Endodermal cell (in vitro differentiated cells): ENCODE data around the gene FURIN. TPM values are rescaled to one million over a fixed set of nuclear protein-coding genes. Genes with fewer than 3 reads are reported as not detected.

Experiments used
- DNase-seq: peaks from one replicate; pipeline ENCODE4 v3.0.0-alpha.2; 2017
- H3K27ac ChIP-seq: 2 replicates; pipeline ENCODE4 v1.5.1; 2013; ENCODE audit warnings: mild to moderate bottlenecking, low read depth, low read length, moderate library complexity
- H3K27me3 ChIP-seq: 2 replicates; pipeline ENCODE4 v1.6.1; 2013; ENCODE audit warnings: mild to moderate bottlenecking, low read length, moderate library complexity; ENCODE audit not compliant: insufficient read depth, control insufficient read depth, poor library complexity, severe bottlenecking
- H3K36me3 ChIP-seq: 2 replicates; pipeline ENCODE4 v1.7.0; 2013; ENCODE audit warnings: mild to moderate bottlenecking, low read length, moderate library complexity; ENCODE audit not compliant: control insufficient read depth, insufficient read depth
- H3K4me1 ChIP-seq: one replicate; pipeline ENCODE4 v1.7.0; 2013; ENCODE audit warnings: low read length; ENCODE audit not compliant: control insufficient read depth, insufficient read depth
- H3K4me3 ChIP-seq: 2 replicates; pipeline ENCODE4 v1.5.1; 2013; ENCODE audit warnings: mild to moderate bottlenecking, low read length, moderate library complexity
- H3K9ac ChIP-seq: 2 replicates; pipeline ENCODE4 v1.6.1; 2013; ENCODE audit warnings: mild to moderate bottlenecking, low read length, moderate library complexity; ENCODE audit not compliant: poor library complexity, severe bottlenecking; ENCODE audit errors: extremely low read depth
- H3K9me3 ChIP-seq: 2 replicates; pipeline ENCODE4 v1.6.1; 2013; ENCODE audit warnings: mild to moderate bottlenecking, low read length, moderate library complexity; ENCODE audit not compliant: control insufficient read depth
- H3K27ac Mint-ChIP-seq: 2 replicates; pipeline ENCODE4 v1.8.0; 2020; ENCODE audit warnings: mixed read lengths
- H3K27me3 Mint-ChIP-seq: 2 replicates; pipeline ENCODE4 v1.8.0; 2021; ENCODE audit warnings: mild to moderate bottlenecking, mixed read lengths; ENCODE audit not compliant: insufficient read depth
- H3K36me3 Mint-ChIP-seq: 2 replicates; pipeline ENCODE4 v1.8.0; 2020; ENCODE audit warnings: low read depth, mixed read lengths
- H3K4me1 Mint-ChIP-seq: 2 replicates; pipeline ENCODE4 v1.8.0; 2020; ENCODE audit warnings: mixed read lengths
- H3K4me3 Mint-ChIP-seq: 2 replicates; pipeline ENCODE4 v1.8.0; 2020; ENCODE audit warnings: mild to moderate bottlenecking, moderate library complexity, mixed read lengths
- H3K9me3 Mint-ChIP-seq: 2 replicates; pipeline ENCODE4 v1.8.0; 2020; ENCODE audit warnings: mild to moderate bottlenecking, mixed read lengths
- WGBS, 2 experiments: methylation state at CpG; one replicate each; pipeline versions ENCODE4 v1.1.5 to v1.1.7; 2013; ENCODE audit warnings: missing lambda C conversion rate in 2 of 2, mixed read lengths in 1 of 2; ENCODE audit not compliant: insufficient coverage in 1 of 2, insufficient read length in 1 of 2; 5-methylcytosine and 5-hydroxymethylcytosine counted together
- total RNA-seq, 2 donors: library from RNA; stranded (reverse); fragmentation: NEBNext Ultra II Directional in 1 of 2; extraction: Animal tissue kit (Norgen Biotek cat#: 25700) in 1 of 2; gene quantifications; 2 replicates in 1 of 2; 3 replicates in 1 of 2; pipeline ENCODE4 v1.2.1, GENCODE V29; 2021
- TF ChIP-seq, protein P1 (sequence below): fragments of 200-600 bp; sonication (generic); conservative IDR thresholded peaks from 2 replicates; pipeline ENCODE4 v1.5.0; 2021; ENCODE audit warnings: antibody characterized with exemption, mild to moderate bottlenecking

The FURIN gene
- total RNA-seq, 2 donors from 2014 or later: 96.3 to 108 TPM

DNA sequence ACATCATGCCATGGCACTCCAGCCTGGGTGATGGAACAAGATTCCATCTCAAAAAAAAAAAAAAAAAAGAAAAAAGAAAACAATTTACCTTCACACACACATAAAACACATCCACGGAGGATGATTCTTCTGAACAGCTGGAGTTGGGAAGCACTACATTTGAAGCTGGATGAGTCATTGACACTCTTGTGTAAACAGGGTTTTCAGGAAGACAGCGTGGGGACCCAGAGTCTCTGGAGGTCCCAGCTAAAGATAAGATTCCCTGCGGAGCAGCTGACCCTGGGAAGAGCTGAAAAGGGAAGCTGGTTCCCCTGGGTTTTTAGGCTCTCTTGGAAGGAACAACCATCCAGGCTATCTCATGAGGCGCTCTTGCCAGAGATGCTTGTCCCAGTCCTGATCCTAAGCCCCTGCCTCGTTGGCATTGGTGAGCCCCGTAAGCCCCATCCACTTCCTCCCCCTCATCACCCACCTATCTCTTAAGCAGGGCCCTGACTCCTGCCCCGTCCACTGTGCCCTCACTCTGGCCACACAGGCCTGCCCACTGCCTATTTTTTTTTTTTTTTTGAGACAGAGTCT is 32.0 kb upstream of the FURIN start:
- peak; percentile 80 for DNase-seq
- Histone ChIP-seq H3K4me1 (peaks cover 5% of the 10 kb centered on the region), H3K4me3 (no peak overlapping the region), H3K36me3 (no peaks in the 10 kb centered on the region), H3K9ac (no peak overlapping the region), H3K27me3 (no peaks in the 10 kb centered on the region), H3K27ac (no peak overlapping the region), H3K9me3 (no peaks in the 10 kb centered on the region)
- Mint-ChIP-seq H3K27me3 (no peaks in the 10 kb centered on the region), H3K4me3 (no peak overlapping the region), H3K4me1 (peaks cover 16% of the 10 kb centered on the region), H3K27ac (peak overlapping the region; percentile 55), H3K36me3 (no peaks in the 10 kb centered on the region), H3K9me3 (no peaks in the 10 kb centered on the region)
- TF ChIP-seq, protein P1, sequence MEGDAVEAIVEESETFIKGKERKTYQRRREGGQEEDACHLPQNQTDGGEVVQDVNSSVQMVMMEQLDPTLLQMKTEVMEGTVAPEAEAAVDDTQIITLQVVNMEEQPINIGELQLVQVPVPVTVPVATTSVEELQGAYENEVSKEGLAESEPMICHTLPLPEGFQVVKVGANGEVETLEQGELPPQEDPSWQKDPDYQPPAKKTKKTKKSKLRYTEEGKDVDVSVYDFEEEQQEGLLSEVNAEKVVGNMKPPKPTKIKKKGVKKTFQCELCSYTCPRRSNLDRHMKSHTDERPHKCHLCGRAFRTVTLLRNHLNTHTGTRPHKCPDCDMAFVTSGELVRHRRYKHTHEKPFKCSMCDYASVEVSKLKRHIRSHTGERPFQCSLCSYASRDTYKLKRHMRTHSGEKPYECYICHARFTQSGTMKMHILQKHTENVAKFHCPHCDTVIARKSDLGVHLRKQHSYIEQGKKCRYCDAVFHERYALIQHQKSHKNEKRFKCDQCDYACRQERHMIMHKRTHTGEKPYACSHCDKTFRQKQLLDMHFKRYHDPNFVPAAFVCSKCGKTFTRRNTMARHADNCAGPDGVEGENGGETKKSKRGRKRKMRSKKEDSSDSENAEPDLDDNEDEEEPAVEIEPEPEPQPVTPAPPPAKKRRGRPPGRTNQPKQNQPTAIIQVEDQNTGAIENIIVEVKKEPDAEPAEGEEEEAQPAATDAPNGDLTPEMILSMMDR: no peak
- 71 to 78% methylated on average over 5 to 7 of the region's 7 CpGs for WGBS, 2 experiments

DNA sequence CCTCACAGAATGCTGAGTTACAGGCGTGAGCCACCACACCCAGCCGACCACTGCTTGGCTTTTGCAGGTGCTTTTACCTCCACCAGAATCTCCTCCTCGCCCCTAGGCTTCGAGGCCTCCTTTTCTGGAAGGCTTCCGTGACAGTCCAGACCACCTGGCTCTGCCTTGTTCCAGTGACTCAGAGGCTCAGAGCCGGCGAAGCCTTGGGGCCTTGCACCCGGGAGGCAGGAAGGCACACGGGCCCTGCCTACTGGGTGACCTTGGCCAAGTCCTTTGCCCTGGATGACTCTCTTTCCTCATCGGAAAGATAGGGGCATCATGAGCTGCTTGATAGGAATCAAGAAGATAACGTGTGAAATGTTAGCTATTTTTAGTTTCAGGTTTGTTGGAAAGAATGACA is 31.3 kb upstream of the FURIN start:
- peak overlapping the region; percentile 55 for H3K27ac Mint-ChIP-seq
- no peaks in the 10 kb centered on the region for H3K9me3 Mint-ChIP-seq
- 93 to 100% methylated on average over 7 to 11 of the region's 11 CpGs for WGBS, 2 experiments
- DNase-seq: no peak
- no peak overlapping the region for H3K9ac ChIP-seq
- peaks cover 5% of the 10 kb centered on the region for H3K4me1 ChIP-seq
- TF ChIP-seq, protein P1: no peak
- no peaks in the 10 kb centered on the region for H3K9me3 ChIP-seq
- H3K36me3 ChIP-seq: no peaks in the 10 kb centered on the region
- H3K4me1 Mint-ChIP-seq: peaks cover 18% of the 10 kb centered on the region
- H3K4me3 ChIP-seq: no peak overlapping the region
- no peaks in the 10 kb centered on the region for H3K27me3 ChIP-seq
- H3K27ac ChIP-seq: no peak overlapping the region
- H3K4me3 Mint-ChIP-seq: no peak overlapping the region
- no peaks in the 10 kb centered on the region for H3K36me3 Mint-ChIP-seq
- H3K27me3 Mint-ChIP-seq: no peaks in the 10 kb centered on the region

DNA sequence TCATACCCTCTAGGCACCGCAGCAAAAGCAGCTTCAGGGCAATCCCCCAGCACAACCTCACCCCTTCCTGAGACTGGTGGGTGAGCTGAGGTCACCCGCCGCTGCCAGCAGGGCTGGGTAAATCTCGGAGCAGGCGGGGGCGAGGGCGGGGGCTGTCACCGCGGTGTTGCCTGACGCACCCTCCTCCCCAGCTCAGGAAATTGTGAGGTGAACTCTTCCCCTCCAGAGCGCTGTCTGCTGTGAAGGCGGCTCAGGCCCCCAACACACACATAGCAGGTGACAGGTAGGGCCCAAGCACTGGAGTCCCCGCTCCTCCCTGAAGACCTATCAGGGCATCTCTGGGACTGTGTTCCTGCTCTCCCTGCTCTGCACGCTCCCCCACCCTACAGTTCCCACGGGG is 30.2 kb upstream of the FURIN start:
- DNase-seq: no peak
- no peaks in the 10 kb centered on the region for H3K27me3 Mint-ChIP-seq
- H3K4me3 Mint-ChIP-seq: no peak overlapping the region
- H3K9me3 ChIP-seq: no peaks in the 10 kb centered on the region
- H3K27me3 ChIP-seq: no peaks in the 10 kb centered on the region
- H3K36me3 ChIP-seq: no peaks in the 10 kb centered on the region
- no peak overlapping the region for H3K4me3 ChIP-seq
- no peak overlapping the region for H3K27ac Mint-ChIP-seq
- H3K36me3 Mint-ChIP-seq: no peaks in the 10 kb centered on the region
- 92 to 93% methylated on average over 12 to 15 of the region's 15 CpGs for WGBS, 2 experiments
- H3K4me1 ChIP-seq: peaks cover 5% of the 10 kb centered on the region
- H3K27ac ChIP-seq: no peak overlapping the region
- H3K4me1 Mint-ChIP-seq: peaks cover 18% of the 10 kb centered on the region
- no peak overlapping the region for H3K9ac ChIP-seq
- no peaks in the 10 kb centered on the region for H3K9me3 Mint-ChIP-seq
- TF ChIP-seq, protein P1: no peak
